ENCODE measurements around the gene FAM221B.

FAM221B gene, protein sequence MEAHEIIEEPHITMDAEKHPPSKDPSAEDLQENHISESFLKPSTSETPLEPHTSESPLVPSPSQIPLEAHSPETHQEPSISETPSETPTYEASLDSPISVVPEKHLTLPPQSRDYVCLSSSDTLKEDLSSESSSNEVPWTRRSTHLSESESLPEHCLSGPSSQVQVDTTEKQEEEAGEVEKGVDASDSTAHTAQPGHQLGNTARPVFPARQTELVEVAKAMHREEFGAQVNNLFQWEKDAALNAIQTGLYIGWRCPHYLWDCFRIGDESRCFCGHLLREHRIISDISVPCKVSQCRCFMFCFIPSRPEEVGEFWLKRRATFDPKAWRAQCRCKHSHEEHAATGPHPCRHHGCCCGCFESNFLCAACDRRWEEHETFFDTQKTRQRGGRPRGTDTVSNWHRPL

DNA sequence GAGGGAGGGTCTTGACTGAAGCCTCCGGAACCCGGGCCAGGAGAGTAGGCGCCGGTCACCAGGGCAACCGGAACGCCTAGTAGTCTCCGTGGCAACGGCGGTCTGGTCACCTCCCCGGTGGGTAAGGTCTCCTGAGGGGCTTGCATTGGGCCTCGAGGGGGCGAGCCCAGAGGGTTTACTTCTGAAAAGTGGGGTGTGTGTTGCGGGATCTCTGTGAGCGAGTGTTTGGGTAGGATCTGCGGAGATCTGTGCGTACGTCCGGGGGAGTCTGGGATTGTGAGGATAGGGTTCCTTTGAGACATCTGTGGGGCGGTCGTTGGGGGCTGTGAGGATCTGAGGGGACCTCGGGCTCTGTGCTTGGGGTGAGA lies at the start of gene FAM221B:
FAM221B (minus strand) TSS at position 17 of the 368 bp plus-strand sequence. CDS start 2,571 bp downstream, outside the sequence.
- DNase-seq (ENCODE audit: low spot score): no peak

DNA sequence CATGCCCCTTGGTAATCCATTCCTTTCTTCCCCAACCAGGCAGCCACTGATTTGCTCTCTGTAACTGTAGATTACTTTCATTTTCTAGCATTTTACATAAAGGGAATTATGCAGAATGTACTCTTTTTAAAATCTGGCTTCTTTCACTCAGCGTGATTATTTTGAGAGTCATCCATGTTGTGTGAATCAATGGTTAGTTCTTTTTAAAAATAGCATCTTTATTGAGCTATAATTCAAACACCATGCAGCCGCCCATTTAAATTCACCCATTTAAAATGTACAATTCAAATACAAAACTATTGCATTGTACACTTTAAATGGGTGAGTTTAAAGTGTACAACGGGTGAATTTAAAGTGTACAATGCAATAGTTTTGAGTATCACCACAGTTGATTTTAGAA lies 44.0 kb upstream of the FAM221B start:
- DNase-seq (ENCODE audit: low spot score): no peak

DNA sequence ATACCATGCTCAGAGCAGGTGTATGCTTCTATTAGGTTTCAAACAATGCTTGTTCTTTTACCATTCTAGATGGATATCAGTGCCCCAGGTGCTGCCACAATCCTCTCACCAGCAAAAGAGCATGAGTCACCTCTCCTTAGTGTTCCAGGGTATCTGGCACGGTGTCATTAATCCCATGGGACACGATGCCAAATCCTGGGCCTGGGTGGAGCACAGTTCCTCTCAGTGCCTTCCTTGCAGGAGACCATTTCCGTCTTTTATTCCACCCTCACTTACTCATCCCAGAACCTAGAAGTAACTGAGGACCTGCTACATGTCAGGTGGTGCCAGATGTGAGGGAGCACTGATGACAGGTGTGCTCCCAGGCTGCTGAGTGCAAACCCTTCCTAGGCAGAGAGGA lies 43.0 kb upstream of the FAM221B start:
- DNase-seq (ENCODE audit: low spot score): no peak

DNA sequence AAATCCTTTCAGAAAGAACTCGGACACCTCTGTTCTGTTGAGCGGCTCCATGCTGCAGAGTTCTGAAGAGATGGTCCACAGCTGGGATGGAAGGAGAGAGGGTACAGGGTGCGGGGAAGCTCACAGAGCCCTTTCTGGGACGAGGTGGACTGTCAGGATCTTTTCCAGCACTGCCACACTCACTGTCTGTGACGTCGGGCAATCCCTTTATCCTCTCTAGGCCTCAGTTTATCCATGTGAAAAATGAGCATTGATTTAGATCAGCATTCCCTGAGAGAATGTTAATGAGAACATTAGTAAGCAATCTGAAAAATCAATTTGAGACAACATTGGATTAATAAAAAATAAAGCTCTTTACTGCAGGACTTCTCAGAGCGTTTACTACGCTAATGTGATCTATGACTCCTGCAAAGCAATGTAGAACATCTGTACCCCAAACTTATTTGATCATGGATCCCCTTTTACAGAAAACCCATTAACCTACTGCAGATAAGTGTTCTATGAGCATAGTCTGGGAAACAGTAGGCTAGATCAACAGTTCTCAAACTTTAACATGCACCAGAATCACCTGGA lies 41.9 kb upstream of the FAM221B start, which contains the start of gene OR13J1:
OR13J1 (minus strand) TSS at position 51 of the 573 bp plus-strand sequence; CDS start at position 51, 0 bp downstream.
- DNase-seq (ENCODE audit: low spot score): no peak

DNA sequence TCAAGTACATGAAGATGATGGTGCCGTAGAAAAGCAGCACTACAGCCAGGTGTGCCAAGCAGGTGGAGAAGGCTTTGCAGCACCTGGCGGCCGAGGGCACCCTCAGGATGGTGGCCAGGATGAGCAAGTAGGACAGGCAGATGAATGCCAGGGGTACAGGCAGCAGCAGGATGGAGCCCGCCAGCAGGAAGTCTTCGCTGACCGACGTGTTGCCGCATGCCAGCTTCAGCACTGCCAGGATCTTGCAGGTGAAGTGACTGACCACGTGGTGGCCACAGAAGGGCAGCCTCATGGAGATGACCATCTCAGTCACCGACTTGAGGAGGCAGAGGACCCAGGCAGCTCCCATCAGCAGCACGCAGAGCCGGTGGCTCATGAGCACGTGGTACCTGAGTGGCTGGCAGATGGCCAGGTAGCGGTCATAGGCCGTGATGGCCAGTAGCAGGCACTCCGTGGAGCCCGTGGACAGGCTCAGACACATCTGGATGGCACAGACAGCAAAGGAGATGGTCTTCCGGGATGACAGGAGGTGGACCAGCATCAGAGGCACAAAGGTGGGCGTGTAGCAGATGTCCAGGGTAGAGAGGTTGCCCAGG lies 41.2 kb upstream of the FAM221B start:
- DNase-seq (ENCODE audit: low spot score): no peak

DNA sequence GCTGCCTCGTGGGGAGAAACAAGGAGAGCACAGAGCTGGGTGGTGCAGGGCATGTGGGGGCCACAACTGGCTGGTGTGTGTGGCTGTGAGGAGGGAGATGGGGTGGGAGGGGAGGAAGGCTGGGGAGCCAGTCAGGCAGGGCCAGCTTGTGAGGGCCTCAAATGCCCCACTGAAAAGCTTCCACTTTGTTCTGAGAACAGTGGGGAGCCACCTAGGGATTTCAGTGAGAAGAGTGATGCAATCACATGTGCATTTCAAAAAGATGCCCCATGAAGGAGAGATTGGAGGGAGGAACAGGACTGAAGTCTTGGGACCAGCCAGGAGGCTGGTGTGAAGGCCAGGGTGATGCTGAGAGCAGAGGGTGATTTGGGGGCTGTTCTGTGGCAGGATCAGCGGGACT lies 40.4 kb upstream of the FAM221B start:
- no peak for DNase-seq (ENCODE audit: low spot score)

DNA sequence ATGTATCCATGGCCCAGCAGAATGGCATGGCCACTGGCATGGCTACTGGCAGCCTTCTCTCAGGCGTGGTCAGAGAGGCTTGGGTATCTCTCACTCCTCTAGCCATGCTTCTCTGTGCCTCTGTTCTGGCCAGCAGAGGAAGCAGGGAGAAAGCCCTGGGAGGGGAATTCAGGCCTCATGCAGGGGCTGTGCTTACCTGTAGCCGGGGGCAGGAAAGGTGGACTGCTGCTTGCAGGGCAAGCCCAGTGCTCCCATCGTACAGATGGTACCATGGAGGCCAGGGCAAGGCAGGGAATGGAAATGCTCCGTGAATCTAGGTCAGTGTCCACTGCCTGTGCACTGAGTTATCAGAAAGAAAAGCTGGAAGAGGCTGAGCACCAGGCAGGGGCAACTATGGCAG lies 39.0 kb upstream of the FAM221B start:
- no peak for DNase-seq (ENCODE audit: low spot score)

DNA sequence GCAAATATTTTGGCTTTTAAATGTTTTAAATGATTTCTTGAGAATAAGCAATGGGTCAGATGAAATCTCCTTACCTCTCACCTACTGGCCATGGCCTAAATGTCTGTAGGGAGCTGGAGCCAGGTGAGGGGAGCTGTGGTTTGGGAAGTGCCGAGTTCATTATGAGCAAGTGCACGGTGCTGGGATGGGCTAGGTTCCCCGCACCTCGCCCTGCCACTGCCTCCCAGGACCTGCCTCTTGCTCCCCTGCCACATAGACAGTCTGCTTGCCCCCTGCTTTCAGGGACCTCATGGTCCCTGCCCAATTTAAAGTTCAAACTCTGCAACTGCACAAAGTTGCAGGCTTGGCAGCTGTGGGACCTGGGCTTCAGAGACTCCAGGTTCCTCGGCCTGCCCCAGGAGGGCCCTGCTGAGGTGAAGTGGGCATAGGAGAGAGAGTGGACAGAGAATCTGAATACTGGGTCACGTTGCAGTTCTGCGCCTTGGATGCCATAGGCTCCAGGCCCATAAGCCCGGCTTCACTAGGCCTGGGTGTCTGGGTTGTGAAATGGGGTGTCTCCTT lies 36.2 kb upstream of the FAM221B start:
- no peak for DNase-seq (ENCODE audit: low spot score)

DNA sequence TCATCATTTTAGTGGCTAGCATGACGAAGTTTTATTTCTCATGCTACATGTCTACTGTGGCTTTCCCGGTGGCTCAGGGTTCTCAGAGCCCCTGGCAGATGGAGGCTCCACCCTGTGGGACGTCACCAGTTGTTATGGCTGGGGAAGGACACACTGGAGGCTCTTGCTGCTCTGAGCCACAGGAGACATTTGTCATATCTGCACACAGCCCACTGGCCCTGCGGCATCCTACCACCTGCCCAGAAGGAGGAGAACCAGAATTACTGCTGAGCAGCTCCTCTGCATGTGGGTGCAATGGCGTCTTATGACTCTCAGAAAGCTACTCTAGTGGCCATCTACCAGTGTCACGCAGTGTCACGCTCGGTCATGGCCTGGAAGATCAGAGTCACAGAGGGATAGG lies 35.1 kb upstream of the FAM221B start:
- no peak for DNase-seq (ENCODE audit: low spot score)

DNA sequence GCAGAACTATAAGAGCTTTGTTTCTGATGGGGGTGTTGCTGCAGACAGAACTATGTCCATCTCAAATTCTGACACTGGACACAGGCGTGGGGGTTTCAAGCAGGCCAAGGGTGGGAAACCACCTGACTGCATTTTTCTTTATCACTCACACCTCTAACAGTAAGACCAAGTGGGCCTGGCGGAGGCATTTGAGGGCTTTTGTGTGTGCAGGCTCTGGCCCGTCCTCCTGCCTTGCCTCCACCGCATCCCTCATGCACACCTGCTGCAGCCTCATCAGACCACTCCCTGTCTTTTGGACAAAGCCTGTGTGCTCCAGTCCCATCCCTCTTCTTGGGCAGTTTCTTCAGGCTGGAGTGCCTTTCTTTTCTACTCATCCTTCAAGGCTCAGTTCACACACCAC lies 33.8 kb upstream of the FAM221B start:
- no peak for DNase-seq (ENCODE audit: low spot score)

DNA sequence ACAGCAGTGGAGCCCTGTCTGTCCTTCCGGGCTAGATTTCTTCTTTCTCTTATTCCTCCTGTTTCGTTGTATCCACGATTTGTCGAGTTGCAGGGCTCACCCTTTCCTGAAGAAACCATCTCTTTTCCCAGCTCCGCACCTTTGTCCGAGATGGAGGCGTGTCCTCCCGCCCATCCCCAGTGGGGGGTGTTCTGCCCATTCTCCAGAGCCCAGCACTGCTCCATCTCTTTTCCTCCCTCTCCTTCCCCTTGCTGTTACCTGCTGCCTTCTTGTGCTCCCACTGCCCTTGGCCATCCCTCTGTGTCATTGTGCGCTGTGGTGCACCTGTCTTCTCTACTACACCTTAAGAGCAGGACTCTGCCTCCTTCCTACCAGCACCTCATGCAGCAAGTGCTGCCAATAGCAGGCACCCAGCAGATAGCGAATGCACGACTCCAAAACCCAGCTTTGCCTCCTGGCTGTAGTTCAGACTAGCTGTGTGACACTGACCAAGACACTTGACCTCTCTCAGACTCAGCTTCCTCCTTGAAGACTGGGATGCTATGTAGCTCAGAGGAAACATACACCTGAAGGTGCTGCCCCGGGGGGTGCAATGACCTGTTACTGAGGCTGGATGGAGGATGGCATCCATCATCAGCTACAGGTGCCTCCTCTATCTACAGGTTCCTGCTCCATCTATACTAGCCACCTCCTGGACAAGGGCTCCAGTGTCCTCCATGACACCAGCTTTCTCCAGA lies 32.8 kb upstream of the FAM221B start:
- DNase-seq (ENCODE audit: low spot score): no peak

DNA sequence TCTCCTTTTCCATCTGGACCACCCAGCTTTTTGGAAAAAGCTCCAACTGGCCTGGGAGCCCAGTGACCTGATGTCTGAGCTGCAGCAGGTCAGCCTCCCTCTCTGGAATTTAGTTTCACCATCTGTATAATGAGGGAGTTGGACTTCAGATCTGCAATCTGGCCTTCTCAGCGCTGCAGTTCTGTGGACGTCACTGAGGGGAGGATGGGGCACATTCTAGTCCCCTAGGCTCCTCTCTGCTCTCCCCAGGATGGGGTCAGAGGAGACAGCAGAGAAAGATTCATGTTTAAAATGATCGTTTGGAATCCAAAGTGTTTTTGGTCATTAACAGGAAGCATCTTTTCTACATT lies 31.4 kb upstream of the FAM221B start:
- no peak for DNase-seq (ENCODE audit: low spot score)

DNA sequence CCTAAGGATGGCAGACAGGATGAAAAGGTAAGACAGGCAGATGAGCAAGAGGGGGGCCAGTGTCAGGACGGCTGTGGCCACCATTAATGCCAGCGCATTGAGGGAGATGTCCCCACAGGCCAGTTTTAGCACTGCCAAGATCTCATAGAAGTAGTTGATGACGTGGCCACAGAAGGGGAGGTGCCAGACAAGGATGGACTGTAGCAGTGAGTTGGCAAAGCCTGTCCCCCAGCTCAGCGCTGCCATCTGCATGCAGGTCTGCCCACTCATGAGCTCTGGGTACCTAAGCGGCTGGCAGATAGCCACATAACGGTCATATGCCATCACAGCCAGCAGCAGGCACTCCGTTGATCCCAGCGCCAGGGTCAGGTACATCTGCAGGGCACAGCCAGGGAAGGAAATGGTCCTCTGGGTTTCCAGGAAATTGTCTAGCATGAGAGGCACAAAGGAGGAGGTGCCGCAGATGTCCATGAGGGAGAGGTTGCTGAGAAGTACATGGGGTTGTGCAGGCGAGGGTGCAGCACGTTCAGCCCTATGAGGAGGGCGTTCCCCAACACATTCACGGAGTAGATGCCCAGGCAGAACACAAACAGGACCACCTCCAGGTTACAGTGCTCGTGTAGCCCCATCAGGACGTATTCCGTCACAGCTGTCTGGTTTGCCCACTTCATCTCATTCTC lies 30.9 kb upstream of the FAM221B start:
- no peak for DNase-seq (ENCODE audit: low spot score)

DNA sequence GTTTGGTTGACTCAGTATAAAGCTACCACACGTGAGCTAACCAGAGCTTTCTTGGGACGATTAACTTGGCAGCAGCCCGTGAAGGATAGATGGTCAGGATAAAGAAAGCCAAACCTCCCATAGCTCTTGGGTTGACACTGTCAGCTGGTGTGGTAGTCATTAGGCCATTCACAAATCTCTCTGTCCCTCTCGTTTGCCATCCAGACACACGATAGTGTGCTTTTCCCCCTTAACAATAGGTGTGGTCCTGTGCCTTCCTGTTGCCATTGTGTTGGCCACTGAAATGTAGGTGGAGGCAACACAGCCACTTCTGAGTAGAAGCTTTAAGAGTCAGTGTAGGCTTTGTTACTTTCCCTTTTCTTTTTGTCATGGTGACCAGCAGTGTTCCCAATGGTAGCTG lies 29.9 kb upstream of the FAM221B start:
- DNase-seq (ENCODE audit: low spot score): no peak

DNA sequence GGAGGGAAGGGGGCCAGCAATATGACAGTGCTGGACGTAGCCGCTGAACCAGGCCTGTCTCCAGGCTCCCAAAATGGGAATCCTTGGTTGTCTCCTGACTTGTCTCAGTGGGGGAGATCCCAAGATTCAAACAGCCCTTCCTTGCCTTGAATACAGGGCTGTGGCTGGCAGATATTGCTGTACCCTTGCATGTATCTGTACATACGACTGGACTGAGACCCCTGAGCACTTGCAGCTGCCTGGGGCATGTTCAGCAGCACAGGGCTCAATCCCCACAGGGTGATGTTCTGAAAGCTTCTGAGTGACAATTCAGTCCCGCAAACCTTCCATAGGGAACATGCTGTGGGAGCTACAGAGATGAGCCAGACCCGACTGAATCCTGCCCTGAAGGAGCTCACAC lies 28.4 kb upstream of the FAM221B start:
- no peak for DNase-seq (ENCODE audit: low spot score)

DNA sequence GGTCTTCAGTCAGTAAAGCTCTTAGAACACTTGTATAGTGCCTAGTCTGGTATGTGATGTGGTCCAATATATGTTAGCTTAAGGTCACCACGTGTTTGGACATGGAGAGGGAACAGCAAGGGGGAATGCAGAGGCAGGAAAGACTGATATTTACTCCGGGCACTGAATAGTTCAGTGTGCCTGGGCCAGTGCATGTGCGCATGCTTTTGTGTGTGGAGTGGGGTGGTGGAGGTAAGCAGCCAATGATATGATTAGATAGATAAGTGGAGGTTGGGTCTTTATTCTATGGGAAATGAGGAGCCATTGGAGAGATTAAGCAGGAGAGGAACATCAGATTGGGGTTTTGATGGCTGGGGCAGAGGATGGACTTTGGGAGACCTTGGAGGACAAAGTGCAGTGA lies 27.7 kb upstream of the FAM221B start:
- DNase-seq (ENCODE audit: low spot score): no peak

DNA sequence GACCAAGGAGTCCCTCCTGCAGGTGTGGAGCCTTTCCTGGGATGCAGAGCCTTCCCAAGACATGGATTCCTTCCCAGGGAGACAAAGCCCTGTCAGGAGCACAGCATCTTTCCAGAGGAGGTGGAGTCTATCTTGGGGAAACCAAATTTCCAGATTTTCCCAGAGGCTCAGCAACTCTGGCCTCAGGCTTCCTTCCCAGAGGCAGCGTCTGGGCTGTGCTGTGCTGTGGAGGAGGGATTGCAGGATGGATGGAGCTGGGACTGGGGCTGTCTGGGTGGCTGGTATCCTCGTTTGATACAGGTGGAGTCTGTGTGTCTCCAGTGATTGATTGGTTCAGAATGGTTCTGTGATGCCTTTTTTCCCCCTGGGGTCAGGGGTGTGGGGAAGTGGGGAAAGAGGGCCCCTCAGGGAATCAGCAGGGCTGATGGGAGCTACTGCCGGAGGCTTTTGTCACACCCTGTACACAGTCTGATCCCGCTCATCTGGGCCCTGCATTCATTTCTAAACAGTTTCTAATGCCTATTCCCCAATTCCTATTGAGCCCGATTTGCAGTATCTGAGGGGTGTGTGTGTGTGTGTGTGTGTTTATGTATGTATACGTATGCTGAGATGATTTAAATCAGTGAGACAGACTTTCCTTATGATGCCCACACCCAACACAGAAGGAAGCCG lies 25.7 kb upstream of the FAM221B start:
- DNase-seq (ENCODE audit: low spot score): no peak

DNA sequence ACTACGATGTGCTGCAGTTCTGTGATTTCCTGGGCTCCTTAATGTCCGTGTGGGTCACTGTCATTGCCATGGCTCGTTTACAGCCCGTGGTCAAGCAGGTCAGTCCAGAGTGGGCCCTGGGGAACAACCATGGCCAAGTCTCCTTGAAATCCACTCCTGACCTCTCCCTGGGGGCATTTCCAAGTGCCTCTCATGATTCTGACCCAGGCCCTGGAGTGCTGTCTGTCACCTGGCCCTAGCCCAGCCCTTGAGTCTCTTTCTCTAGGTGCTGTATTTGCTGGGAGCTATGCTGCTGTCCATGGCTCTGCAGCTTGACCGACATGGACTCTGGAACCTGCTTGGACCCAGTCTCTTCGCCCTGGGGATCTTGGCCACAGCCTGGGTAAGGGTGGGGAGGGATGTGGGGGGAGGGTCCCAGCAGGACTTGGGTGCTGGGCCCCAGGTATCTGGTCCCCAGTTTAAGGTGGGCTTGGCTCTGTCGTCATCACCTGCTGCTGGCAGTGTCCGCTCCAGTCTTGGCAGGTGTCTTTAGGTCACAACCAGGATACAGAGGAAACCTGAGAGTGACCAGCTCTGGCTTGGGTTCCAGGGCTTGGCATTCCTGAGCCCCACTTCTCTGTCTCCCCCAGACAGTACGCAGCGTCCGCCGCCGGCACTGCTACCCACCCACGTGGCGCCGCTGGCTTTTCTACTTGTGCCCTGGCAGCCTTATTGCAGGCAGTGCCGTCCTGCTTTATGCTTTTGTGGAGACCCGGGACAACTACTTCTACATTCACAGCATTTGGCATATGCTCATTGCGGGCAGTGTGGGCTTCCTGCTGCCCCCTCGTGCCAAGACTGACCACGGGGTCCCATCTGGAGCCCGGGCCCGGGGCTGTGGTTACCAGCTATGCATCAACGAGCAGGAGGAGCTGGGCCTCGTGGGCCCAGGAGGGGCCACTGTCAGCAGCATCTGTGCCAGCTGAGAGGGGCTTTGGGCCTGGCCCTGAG lies 24.6 kb upstream of the FAM221B start:
- no peak for DNase-seq (ENCODE audit: low spot score)

DNA sequence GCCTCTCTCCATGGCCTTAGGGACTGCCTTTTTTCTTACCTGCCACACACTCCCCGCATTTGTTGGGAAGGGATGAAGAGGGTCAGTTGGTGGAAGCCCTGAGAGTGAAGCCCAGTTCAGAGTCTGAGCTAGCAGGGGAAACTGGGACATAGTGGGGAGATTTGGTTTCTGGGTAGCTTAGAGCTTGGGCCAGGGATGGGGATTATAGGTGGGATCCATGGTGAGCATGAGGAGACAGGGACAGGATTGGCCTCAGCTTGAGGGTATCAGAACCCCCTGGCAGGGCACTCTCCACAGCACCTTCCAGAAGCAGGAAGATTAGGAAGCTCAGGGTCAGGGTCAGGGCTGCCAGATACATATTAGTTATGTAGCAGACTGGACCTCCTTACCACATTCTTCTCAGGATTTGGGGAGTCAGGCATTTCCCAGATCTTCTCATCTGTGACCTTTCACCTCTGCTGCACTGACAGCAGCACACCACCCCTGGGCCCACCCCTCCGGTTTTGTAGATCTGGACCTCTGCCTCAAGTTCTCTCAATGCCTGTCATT lies 23.8 kb upstream of the FAM221B start:
- DNase-seq (ENCODE audit: low spot score): no peak
